BE2C (cell line): ENCODE measurements around the gene CEACAM18.

Source experiments
- DNase-seq: peaks from one replicate; pipeline ENCODE4 v3.0.0-alpha.2; 2020
- H3K27me3 ChIP-seq: fragments of 250-450 bp; sonication (Bioruptor Pico); 2 replicates; pipeline ENCODE4 v1.5.1; 2020; ENCODE audit warnings: mild to moderate bottlenecking
- H3K36me3 ChIP-seq: fragments of 250-450 bp; sonication (Bioruptor Pico); 2 replicates; pipeline ENCODE4 v1.5.1; 2020; ENCODE audit warnings: mild to moderate bottlenecking
- H3K4me1 ChIP-seq: fragments of 250-450 bp; sonication (Bioruptor Pico); 2 replicates; pipeline ENCODE4 v1.5.1; 2020
- H3K4me3 ChIP-seq: 2 replicates; pipeline ENCODE4 v1.5.1; 2011; ENCODE audit warnings: low read depth, low read length
- H3K9me3 ChIP-seq: fragments of 250-450 bp; sonication (Bioruptor Pico); 2 replicates; pipeline ENCODE4 v1.5.1; 2020
- TF ChIP-seq, protein P1 (sequence below): IDR thresholded peaks from 2 replicates; pipeline ENCODE4 v1.5.1; 2012; ENCODE audit warnings: mild to moderate bottlenecking, low read depth, low read length

CEACAM18 gene

DNA sequence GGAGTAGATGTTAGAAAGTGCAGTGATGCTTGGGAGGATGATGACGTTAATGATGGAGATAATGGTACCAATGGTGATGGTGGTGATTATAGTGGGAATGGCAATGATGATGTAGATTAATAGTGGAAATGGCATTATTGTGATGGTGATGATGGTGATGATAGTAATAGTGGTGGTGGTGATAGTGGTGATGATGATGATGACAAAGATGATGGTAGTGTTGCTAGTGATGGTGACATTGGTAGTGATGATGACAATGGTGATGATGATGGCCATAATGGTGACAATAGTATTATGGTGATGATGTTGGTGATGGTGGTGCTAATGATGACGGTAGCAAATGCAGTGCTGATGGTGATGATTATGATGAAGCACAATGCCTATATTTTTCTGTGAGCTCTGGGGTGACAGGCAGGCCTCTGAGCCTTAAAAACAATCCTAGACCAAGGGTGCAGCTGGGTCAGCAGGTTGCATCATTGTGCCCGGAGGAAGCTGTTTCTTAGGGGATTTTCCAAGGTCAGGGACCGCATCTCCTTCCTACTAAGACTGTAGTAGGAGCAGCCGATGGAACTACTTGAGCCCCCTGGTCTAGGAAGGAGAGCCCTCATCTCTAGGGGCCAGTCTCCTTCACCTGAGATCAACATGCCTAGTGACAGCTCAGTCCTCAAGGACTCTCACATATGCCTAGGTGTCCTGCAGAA, 7.8 kb downstream of the CEACAM18 start:
- H3K9me3 ChIP-seq = no peaks in the 10 kb centered on the region
- H3K36me3 ChIP-seq = no peaks in the 10 kb centered on the region
- TF ChIP-seq, protein P1, sequence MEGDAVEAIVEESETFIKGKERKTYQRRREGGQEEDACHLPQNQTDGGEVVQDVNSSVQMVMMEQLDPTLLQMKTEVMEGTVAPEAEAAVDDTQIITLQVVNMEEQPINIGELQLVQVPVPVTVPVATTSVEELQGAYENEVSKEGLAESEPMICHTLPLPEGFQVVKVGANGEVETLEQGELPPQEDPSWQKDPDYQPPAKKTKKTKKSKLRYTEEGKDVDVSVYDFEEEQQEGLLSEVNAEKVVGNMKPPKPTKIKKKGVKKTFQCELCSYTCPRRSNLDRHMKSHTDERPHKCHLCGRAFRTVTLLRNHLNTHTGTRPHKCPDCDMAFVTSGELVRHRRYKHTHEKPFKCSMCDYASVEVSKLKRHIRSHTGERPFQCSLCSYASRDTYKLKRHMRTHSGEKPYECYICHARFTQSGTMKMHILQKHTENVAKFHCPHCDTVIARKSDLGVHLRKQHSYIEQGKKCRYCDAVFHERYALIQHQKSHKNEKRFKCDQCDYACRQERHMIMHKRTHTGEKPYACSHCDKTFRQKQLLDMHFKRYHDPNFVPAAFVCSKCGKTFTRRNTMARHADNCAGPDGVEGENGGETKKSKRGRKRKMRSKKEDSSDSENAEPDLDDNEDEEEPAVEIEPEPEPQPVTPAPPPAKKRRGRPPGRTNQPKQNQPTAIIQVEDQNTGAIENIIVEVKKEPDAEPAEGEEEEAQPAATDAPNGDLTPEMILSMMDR = no peak
- no peaks in the 10 kb centered on the region for H3K4me1 ChIP-seq
- DNase-seq = no peak
- H3K27me3 ChIP-seq = no peaks in the 10 kb centered on the region; the same call in 1 of the 2 replicates
- no peak overlapping the region for H3K4me3 ChIP-seq

DNA sequence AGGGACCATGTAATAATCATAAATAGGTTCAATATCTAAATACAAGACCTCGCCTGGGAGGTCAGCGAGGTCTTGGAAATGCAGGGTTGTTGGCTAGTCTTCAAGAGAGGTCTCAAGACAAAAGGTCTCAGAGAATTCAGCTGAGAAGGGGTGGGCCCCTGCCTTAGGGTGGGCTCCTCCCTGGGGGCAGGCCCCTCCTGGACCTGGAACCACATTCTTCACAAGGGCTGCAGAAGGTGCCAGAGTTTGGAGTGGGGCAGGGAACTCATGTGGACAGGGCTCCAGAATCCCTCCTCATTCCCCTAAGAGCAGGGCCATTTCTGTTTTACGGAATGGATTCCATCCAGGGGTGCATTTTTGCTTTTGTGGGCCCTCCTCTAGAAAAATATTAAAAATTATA, 10.2 kb downstream of the CEACAM18 start:
- Histone ChIP-seq H3K4me3 (no peak overlapping the region), H3K4me1 (no peaks in the 10 kb centered on the region), H3K36me3 (no peaks in the 10 kb centered on the region), H3K9me3 (no peaks in the 10 kb centered on the region), H3K27me3 (no peaks in the 10 kb centered on the region; the same call in 1 of the 2 replicates)
- no peak for DNase-seq
- TF ChIP-seq, protein P1 = no peak

DNA sequence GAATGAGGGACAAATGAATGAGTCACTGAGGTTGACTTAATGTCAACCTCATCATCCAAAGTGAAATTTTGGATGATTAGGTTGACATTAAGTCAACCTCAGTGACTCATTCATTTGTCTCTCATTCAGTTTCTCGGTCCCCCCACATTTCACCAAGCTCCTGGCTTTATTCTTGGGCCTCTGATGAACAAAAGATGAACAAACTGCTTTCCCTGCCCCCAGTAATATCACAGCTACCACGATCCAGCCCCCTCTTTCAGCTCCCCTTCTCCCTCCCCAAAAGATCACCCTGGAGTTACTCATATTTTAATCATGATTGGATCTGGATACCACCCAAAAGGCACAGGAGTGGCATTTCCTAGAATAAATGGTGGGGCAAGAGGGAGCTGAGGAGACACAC, 10.8 kb downstream of the CEACAM18 start:
- Histone ChIP-seq H3K4me3 (no peak overlapping the region), H3K27me3 (no peaks in the 10 kb centered on the region; the same call in 1 of the 2 replicates), H3K4me1 (no peaks in the 10 kb centered on the region), H3K36me3 (no peaks in the 10 kb centered on the region), H3K9me3 (no peaks in the 10 kb centered on the region)
- TF ChIP-seq, protein P1 = no peak
- DNase-seq = no peak

DNA sequence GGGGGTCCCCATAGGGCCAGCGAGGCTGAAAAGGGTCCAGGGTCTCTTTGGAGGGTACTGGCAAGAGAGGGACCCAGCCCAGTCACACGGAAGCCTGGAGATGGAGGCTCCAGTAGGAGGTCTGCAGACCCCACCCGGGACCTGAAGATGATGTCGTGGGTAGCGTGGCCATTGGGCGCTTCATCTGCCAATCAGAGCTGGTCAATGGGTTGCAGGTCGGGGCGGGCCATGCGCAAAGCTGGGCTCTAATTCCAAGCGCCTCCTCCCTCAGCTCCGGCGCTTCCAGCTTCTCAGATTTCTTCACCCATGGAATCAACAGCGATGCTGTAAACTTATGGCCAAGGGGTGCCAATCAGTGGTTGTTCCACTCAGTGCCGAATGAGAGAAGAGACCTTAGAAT, 12.3 kb downstream of the CEACAM18 start:
- Histone ChIP-seq H3K4me3 (no peak overlapping the region), H3K27me3 (no peaks in the 10 kb centered on the region; the same call in 1 of the 2 replicates), H3K36me3 (no peaks in the 10 kb centered on the region), H3K9me3 (no peaks in the 10 kb centered on the region), H3K4me1 (no peaks in the 10 kb centered on the region)
- TF ChIP-seq, protein P1 = no peak
- no peak for DNase-seq

DNA sequence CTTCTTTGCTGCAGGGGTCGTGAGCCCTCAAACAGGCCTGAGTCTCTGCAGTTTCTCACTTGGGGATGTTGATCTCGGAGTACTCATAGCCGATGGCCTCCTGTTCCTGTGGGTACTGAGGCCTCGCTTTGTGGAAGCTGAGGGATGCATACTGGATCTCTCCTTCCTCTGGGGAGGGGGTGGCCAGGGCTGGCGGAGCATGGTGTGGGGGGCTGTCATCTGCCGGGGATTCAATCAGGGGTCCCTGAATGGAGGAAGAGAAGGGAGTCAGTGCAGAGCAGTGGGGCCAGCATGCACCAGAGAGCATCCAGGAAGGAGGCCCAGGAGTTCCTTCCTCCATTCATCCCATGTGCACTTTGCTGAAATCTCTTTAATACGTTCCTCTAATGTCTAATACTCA, 13.2 kb downstream of the CEACAM18 start:
- H3K9me3 ChIP-seq = no peaks in the 10 kb centered on the region
- DNase-seq = no peak
- H3K36me3 ChIP-seq = no peaks in the 10 kb centered on the region
- H3K4me3 ChIP-seq = no peak overlapping the region
- no peaks in the 10 kb centered on the region; the same call in 1 of the 2 replicates for H3K27me3 ChIP-seq
- TF ChIP-seq, protein P1 = no peak
- H3K4me1 ChIP-seq = no peaks in the 10 kb centered on the region

DNA sequence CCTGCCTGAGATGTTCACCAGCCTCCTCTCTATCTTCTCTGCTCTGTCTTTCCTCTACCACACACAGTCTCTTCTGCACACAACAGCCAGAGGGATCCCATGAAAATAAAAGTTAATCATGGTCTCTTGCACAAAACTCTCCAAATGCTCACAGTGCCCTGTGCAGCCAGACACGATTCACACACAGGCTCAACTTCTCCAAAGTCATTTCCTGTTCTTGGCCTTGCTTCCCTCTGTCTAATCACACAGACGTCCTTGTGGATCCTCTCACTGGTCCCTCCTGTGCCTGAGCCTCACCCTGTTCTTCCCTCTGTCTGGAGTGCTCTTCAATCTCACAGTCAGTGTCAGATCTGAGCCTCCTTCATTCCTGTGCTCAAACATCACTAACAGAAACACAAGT, 15.4 kb downstream of the CEACAM18 start:
- no peaks in the 10 kb centered on the region for H3K36me3 ChIP-seq
- no peaks in the 10 kb centered on the region for H3K27me3 ChIP-seq
- H3K9me3 ChIP-seq = no peaks in the 10 kb centered on the region
- no peak for DNase-seq
- no peaks in the 10 kb centered on the region for H3K4me1 ChIP-seq
- TF ChIP-seq, protein P1 = no peak
- no peak overlapping the region for H3K4me3 ChIP-seq
